HepG2 (cell line): ENCODE results near the gene QKI. TPM values are rescaled to one million over a fixed set of nuclear protein-coding genes. Genes with fewer than 3 reads are reported as not detected.

Experiments used
- ATRX ChIP-seq: sonication (generic); formaldehyde crosslinking; IDR thresholded peaks from 2 replicates; pipeline ENCODE4 v1.4.0; 2020; ENCODE audit warnings: missing genetic modification reagents, borderline replicate concordance
- CREBL2 ChIP-seq: sonication (generic); formaldehyde crosslinking; IDR thresholded peaks from 2 replicates; pipeline ENCODE4 v1.8.1; 2023; ENCODE audit warnings: missing genetic modification reagents, mild to moderate bottlenecking, borderline replicate concordance
- CREM ChIP-seq, 2 experiments: sonication (generic) in 1 of 2; formaldehyde crosslinking in 1 of 2; IDR thresholded peaks; 2 replicates each; pipeline versions ENCODE4 v1.4.0 to v1.6.1; 2016 to 2020; ENCODE audit warnings: antibody characterized with exemption in 1 of 2, mild to moderate bottlenecking in 1 of 2, missing genetic modification reagents in 1 of 2
- FOSL1 ChIP-seq: sonication (generic); formaldehyde crosslinking; IDR thresholded peaks from 2 replicates; pipeline ENCODE4 v1.9.0; 2021; ENCODE audit warnings: missing genetic modification reagents, borderline replicate concordance
- ISX ChIP-seq: sonication (generic); formaldehyde crosslinking; conservative IDR thresholded peaks from 2 replicates; pipeline ENCODE4 v1.5.0; 2020; ENCODE audit warnings: missing genetic modification reagents
- KAT7 ChIP-seq: IDR thresholded peaks from 2 replicates; pipeline ENCODE4 v1.6.1; 2018; ENCODE audit warnings: borderline replicate concordance, missing compliant biosample characterization
- KDM1A ChIP-seq: IDR thresholded peaks from 2 replicates; pipeline ENCODE4 v1.6.1; 2016; ENCODE audit warnings: missing compliant biosample characterization
- MED1 ChIP-seq: sonication (generic); formaldehyde crosslinking; IDR thresholded peaks from 2 replicates; pipeline ENCODE4 v1.4.0; 2020; ENCODE audit warnings: missing genetic modification reagents
- NR2C2 ChIP-seq: sonication (generic); formaldehyde crosslinking; IDR thresholded peaks from 2 replicates; pipeline ENCODE4 v1.4.0; 2020; ENCODE audit warnings: missing genetic modification reagents, mild to moderate bottlenecking, moderate library complexity, borderline replicate concordance
- POLR2A ChIP-seq, 2 experiments: IDR thresholded peaks; 2 replicates each; pipeline ENCODE4 v1.6.1; 2011; ENCODE audit warnings: low read depth in 2 of 2, low read length in 2 of 2, mild to moderate bottlenecking in 1 of 2, moderate library complexity in 1 of 2; ENCODE audit not compliant: insufficient read depth in 1 of 2
- RELA ChIP-seq: sonication (generic); formaldehyde crosslinking; IDR thresholded peaks from 2 replicates; pipeline ENCODE4 v1.4.0; 2020; ENCODE audit warnings: missing genetic modification reagents
- SAP130 ChIP-seq: IDR thresholded peaks from 2 replicates; pipeline ENCODE4 v1.6.1; 2016; ENCODE audit warnings: low read depth
- SCMH1 ChIP-seq: sonication (generic); formaldehyde crosslinking; IDR thresholded peaks from 2 replicates; pipeline ENCODE4 v1.9.0; 2021; ENCODE audit warnings: missing genetic modification reagents, mild to moderate bottlenecking, borderline replicate concordance
- SIN3A ChIP-seq: IDR thresholded peaks from 2 replicates; pipeline ENCODE4 v1.6.1; 2011; ENCODE audit warnings: low read depth, mild to moderate bottlenecking, control low read depth, low read length, borderline replicate concordance
- SMYD3 ChIP-seq: sonication (generic); formaldehyde crosslinking; IDR thresholded peaks from 2 replicates; pipeline ENCODE4 v1.8.1; 2023; ENCODE audit warnings: mild to moderate bottlenecking, missing genetic modification reagents
- TAF15 ChIP-seq: fragments of 200-400 bp; formaldehyde crosslinking; IDR thresholded peaks from one replicate; pipeline ENCODE4 v1.6.1; 2018; ENCODE audit warnings: mild to moderate bottlenecking, low read depth, low read length; ENCODE audit not compliant: poor library complexity, severe bottlenecking
- TARDBP ChIP-seq: sonication (generic); formaldehyde crosslinking; IDR thresholded peaks from 2 replicates; pipeline ENCODE4 v1.8.0; 2022; ENCODE audit warnings: mild to moderate bottlenecking, missing genetic modification reagents
- TP53 ChIP-seq: sonication (generic); formaldehyde crosslinking; conservative IDR thresholded peaks from 2 replicates; pipeline ENCODE4 v1.4.0; 2020; ENCODE audit warnings: missing genetic modification reagents
- YEATS4 ChIP-seq: sonication (generic); formaldehyde crosslinking; IDR thresholded peaks from 2 replicates; pipeline ENCODE4 v1.4.0; 2020; ENCODE audit warnings: missing genetic modification reagents, borderline replicate concordance
- ZBTB3 ChIP-seq: sonication (generic); formaldehyde crosslinking; IDR thresholded peaks from 2 replicates; pipeline ENCODE4 v1.4.0; 2020; ENCODE audit warnings: low read depth, mild to moderate bottlenecking, moderate library complexity, missing genetic modification reagents, borderline replicate concordance
- ZHX1 ChIP-seq: sonication (generic); formaldehyde crosslinking; IDR thresholded peaks from 2 replicates; pipeline ENCODE4 v1.8.1; 2022; ENCODE audit warnings: low read depth, mild to moderate bottlenecking, missing genetic modification reagents
- ZMAT3 ChIP-seq: sonication (generic); formaldehyde crosslinking; conservative IDR thresholded peaks from 2 replicates; pipeline ENCODE4 v1.7.0; 2021; ENCODE audit warnings: missing genetic modification reagents
- ZNF256 ChIP-seq: sonication (generic); formaldehyde crosslinking; conservative IDR thresholded peaks from 2 replicates; pipeline ENCODE4 v1.4.0; 2020; ENCODE audit warnings: missing genetic modification reagents
- ZNF335 ChIP-seq: sonication (generic); formaldehyde crosslinking; IDR thresholded peaks from 2 replicates; pipeline ENCODE4 v1.4.0; 2020; ENCODE audit warnings: missing genetic modification reagents
- ZNF512 ChIP-seq: sonication (generic); formaldehyde crosslinking; IDR thresholded peaks from 2 replicates; pipeline ENCODE4 v1.4.0; 2020; ENCODE audit warnings: mild to moderate bottlenecking, missing genetic modification reagents
- ZNF616 ChIP-seq: sonication (generic); formaldehyde crosslinking; IDR thresholded peaks from 2 replicates; pipeline ENCODE4 v1.5.0; 2020; ENCODE audit warnings: low read depth, mild to moderate bottlenecking, missing genetic modification reagents
- ZNF724P ChIP-seq: sonication (generic); formaldehyde crosslinking; IDR thresholded peaks from 2 replicates; pipeline ENCODE4 v1.8.0; 2022; ENCODE audit warnings: missing genetic modification reagents, borderline replicate concordance
- ZSCAN29 ChIP-seq: sonication (generic); formaldehyde crosslinking; conservative IDR thresholded peaks from 2 replicates; pipeline ENCODE4 v1.4.0; 2020; ENCODE audit warnings: mild to moderate bottlenecking, missing genetic modification reagents
- polyA plus RNA-seq, 8 experiments: library from polyadenylated mRNA; depleted of rRNA in 3 of 8; stranded (reverse) in 7 of 8; unstranded in 1 of 8; fragments of >200 nt; fragmentation: Illumina TruSeq in 4 of 8; extraction: Trizol in 4 of 8; gene quantifications; 2 replicates each; pipeline versions ENCODE4 v1.2.1 to v1.2.3, GENCODE V29; 2011 to 2016; ENCODE audit warnings: low read depth in 4 of 8, missing spikeins in 1 of 8, mixed read lengths in 1 of 8; ENCODE audit not compliant: insufficient read depth in 1 of 8
- total RNA-seq, 5 experiments: library from RNA; depleted of rRNA; stranded (reverse); fragments of >200 nt; fragmentation: Illumina TruSeq; extraction: Trizol; gene quantifications; 2 replicates each; pipeline ENCODE4 v1.2.3, GENCODE V29; 2016; ENCODE audit warnings: low read depth in 1 of 5

QKI gene
- total and polyA plus RNA-seq, 2 of the 13 experiments (the other 11 are each of a cell fraction or from before 2014, with no cell fraction given): 136 to 137 TPM

DNA sequence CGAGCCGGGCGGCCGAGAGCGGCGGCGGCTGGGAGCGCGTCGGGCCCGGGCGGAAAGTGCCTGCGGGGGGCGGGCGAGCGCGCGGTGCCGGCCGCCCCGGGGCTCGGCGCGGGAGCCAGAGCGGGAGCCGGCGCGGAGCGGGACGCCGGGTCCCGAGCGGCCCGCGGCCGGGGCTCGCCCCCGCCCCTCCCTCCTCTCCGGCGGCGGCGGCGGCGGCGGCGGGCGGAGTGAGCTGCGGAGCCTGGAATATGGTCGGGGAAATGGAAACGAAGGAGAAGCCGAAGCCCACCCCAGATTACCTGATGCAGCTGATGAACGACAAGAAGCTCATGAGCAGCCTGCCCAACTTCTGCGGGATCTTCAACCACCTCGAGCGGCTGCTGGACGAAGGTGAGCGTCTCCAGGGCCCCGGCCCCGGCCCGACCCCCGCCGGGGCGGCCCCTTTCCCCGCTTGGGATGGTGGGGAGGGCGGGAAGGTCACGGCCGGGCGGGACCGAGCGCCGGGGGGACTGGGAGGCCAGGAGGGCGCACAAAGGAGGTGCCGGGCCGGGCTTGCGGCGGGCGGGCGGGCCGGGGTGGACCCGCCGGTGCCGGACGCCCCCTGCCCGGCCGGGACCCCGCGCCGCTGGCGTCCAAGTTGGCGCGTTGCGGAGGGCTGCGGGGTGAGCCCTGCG, 565 bp downstream of the QKI start (continued):
- TF ChIP-seq ZNF256 (CRISPR knock-in tag): no peak
- TF ChIP-seq CREBL2 (CRISPR knock-in tag): no peak
- TF ChIP-seq KAT7 (CRISPR knock-in tag): 0 out of 2 replicates have a peak, but pooled peaks have one; percentile 15
- TF ChIP-seq SMYD3 (CRISPR knock-in tag): no peak
- TF ChIP-seq TAF15: no peak
- TF ChIP-seq RELA (CRISPR knock-in tag): 0 out of 2 replicates have a peak, but pooled peaks have one; percentile 17
- no peak for TF ChIP-seq ZNF512 (CRISPR knock-in tag)
- no peak for TF ChIP-seq YEATS4 (CRISPR knock-in tag)
- no peak for TF ChIP-seq ZBTB3 (CRISPR knock-in tag)
- no peak for TF ChIP-seq NR2C2 (CRISPR knock-in tag)
- TF ChIP-seq SAP130: 0 out of 2 replicates have a peak, but pooled peaks have one; percentile 2
- no peak for TF ChIP-seq ZSCAN29 (CRISPR knock-in tag)
- no peak for TF ChIP-seq ZNF335 (CRISPR knock-in tag)
- no peak for TF ChIP-seq ZNF724P (CRISPR knock-in tag)
- TF ChIP-seq POLR2A (IDR thresholded peaks at IDR 0.05; ENCODE audit: insufficient read depth in 1 of 2, low read depth in 2 of 2, low read length in 2 of 2): no peak
- no peak for TF ChIP-seq ZHX1 (CRISPR knock-in tag)
- TF ChIP-seq CREM (IDR thresholded peaks at IDR 0.05): no peak
- no peak for TF ChIP-seq CREM (CRISPR knock-in tag; IDR thresholded peaks at IDR 0.05)
- no peak for TF ChIP-seq KDM1A (CRISPR knock-in tag)
- no peak for TF ChIP-seq ISX
- no peak for TF ChIP-seq SCMH1 (CRISPR knock-in tag)
- no peak for TF ChIP-seq ATRX
- TF ChIP-seq ZNF616 (CRISPR knock-in tag): 0 out of 2 replicates have a peak, but pooled peaks have one; percentile 29
- no peak for TF ChIP-seq MED1 (CRISPR knock-in tag)
- peak; percentile 16; the same call in 1 of the 2 replicates for TF ChIP-seq SIN3A
- no peak for TF ChIP-seq ZMAT3
- no peak for TF ChIP-seq TP53 (CRISPR knock-in tag)
- TF ChIP-seq TARDBP (CRISPR knock-in tag): no peak
- TF ChIP-seq FOSL1 (CRISPR knock-in tag): no peak
